ENCODE measurements around the gene TGM6.

Gene TGM6

GRCh38 chr20:2459981-2460751 is 79.5 kb downstream of the TGM6 start:
- DNase-seq: no peak

GRCh38 chr20:2460752-2461424 is 80.2 kb downstream of the TGM6 start:
- DNase-seq: no peak

- DNase-seq: no peak
Observed at GRCh38 chr20:2462484-2462883, 81.8 kb downstream of the TGM6 start.

GRCh38 chr20:2463616-2464365 is 83.1 kb downstream of the TGM6 start:
- no peak for DNase-seq

DNA sequence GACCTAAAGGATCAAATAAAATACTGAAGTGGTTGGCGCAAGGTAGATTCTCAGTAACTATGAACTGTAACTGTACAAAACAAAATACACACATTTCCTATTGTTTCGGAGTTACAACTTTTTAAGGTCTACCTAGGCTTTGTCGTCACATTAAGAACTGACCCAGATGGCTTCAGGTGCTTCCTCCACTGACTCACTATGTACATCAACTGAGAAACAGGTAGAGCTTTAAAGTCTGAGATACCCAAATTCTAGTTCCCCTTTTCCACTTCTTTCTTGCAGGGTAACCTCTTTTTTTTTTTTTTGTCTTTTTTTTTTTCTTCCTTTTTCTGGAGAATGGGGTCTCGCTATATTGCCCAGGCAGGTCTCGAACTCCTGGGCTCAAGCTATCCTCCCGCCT is 84.4 kb downstream of the TGM6 start:
- no peak for DNase-seq

DNA sequence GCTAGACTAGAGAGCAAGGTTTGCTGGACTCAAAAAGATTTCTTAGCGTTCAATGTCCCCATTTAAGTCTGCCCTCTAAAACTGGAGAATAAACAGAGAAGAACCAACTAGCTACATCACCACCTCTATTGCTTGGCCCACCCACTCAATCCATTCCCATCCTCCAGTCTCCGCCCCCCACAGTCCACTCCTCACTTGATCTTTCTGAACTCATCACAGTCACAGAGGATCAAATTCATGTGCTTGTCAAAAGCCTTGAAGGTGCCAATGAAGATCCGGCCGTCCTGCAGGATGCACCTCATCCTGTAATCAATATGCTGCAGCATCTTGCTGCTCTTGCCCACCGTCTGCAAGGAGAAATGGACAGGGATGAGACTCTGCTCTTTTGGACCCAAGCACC is 86.7 kb downstream of the TGM6 start:
- no peak for DNase-seq

DNA sequence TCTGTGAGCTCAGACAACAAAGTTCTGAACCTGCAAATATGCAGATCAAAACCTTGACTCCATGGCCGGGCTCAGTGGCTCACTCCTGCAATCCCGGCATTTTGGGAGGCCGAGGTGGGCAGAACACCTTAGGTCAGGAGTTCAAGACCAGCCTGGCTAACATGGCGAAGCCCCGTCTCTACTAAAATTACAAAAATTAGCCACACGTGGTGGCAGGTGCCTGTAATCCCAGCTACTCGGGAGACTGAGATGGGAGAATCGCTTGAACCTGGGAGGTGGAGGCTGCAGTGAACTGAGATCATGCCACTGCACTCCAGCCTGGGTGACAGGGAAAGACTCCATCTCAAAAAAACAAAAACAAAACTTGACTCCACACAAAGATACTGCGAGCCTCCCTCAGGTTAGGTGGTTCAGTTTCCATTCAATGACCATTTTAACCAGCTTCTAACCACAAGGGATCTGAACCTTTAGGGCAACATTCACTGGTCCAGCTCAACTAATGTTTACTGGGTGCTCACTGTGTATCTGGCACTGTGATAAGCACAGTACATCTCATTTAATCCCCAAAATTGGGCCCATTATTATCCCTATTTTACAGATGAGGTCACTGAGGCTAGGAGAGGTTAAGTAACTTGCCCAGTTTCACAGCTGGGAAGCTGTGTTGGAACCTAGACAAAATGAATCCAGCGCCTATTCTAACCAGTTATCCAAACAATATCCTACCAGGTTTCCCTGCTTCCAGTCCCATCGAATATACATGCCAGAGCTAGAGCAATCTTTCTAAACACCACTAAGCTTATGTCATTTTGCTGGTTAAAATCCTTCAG is 88.1 kb downstream of the TGM6 start:
- no peak for DNase-seq

- peak; percentile 66 for DNase-seq
Observed at GRCh38 chr20:2469991-2470422, 89.3 kb downstream of the TGM6 start.

DNA sequence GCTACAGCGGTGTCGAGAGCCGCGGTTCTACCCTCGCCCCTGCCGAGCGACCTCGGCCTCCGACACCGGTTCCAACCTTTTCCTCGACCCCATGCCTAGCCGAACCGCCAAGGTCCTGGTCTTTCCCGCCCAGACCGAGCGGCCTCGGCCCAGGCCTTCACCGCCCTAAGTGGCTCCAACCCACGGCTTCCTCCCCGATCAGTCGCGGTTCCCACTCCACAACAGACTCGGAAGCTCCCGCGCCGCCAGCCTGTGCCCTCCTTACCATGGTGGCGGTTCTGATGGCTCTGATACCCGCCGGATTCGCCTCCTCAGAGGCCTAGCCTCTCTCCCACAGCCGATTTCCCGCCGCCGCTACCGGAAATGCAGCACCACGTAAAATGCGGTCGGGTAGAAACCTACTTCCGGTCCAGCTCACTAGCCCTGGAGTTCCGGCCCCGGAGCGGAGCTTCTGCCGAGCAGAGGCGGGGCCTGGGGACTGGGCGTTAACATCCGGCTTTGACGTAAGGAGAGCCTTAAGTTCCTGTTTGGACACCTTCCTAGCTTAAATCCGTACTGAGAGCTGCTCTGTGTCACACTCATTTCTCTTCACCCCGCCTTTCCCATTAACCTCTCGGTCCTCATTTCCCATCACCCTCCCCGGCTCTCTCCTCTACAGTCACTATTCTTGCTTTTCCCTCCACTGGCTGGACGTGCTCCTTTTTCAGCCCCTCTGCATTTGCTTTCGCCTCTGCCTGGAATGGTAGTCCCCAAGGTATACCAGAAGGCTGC is 89.9 kb downstream of the TGM6 start, which contains the start of gene SNRPB:
Gene SNRPB, minus strand, starts transcription at position 367 of the 771 bp plus-strand sequence. Its CDS starts 99 bp downstream, at position 268.
- DNase-seq: peak; percentile 97

- DNase-seq: no peak
Observed at GRCh38 chr20:2473516-2473915, 92.8 kb downstream of the TGM6 start.

DNA sequence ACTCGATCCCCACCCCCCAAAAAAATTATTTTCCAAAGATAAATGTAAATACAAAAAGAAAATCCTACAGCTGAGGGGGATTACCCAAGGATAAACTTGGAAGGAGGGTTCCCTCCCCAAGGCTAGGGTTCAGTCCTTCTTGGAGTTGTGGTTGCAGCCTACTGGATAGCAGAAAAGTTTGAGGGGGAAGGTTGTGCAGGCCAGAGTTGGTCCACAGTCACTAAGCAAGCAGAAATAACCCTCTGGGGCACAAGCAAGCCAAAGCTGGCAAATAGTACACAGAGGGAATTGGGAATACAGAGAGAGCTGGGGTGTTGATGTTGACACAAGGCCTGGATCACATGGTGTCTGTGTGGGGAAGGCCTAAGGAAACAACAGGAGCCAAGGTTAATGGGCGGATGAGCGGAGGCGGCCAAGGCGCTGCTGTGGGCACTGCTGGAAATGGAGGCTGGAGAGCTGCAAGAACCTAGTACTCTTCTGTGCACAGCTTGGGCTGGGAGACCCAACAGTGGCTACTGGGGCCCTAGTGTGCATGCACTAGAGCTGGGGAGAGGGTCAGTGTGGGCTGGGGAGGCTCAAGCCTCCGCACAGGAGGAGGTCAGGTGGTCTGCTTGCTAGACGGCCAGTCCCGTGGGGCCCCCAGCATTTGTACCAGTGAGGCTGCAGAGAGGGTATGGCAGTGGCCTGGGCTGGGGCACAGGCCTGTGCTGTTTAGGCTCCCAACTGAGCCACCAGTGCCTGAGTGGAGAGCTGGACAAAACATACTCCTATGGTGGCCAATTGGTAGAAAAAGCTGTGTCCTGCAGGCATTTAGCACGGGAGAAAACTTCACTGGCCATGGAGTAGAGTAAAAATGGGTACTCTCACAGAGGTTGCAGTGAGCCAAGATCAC is 95.4 kb downstream of the TGM6 start:
- no peak for DNase-seq

DNA sequence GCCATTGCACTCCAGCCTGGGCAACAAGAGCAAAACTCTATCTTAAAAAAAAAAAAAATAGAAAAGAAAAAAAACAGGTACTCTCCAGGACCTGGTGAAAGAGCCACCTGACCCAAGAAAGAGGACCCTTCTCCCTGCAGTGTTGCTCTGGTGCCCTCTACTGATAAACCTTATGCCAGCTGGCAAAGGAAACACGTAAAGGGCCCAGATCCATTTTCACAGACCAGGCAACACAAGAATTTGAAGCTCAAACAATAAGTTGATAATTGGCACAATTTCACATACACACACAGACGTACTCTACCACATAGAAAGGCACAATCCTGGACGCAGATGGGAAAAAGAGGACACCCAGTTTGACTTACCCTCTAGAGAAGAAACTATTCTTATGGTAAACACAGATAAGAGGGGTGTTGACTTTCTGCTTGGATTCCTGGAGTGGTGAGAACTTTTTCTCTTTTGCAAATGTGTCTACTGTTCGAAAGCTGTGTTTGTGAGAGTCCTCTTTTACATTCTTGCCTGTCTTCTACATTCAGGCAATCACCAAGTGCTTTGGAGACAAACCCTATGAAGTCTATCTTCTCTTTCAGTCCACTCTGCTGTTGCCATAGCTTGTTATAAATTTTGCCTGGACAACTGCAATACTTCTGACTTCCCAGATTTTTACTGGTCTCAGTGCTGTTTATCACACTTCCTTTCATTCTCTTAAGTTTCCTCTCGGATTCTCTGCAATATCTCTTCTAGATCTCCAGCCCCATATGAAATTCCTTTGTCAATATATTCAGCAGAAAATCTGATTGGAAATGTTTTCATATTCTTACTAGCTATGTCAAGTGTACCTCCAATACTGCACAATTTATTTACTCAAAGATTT is 96.3 kb downstream of the TGM6 start:
- DNase-seq: no peak

GRCh38 chr20:2480381-2480780 is 99.7 kb downstream of the TGM6 start:
- no peak for DNase-seq
